Mesendoderm (in vitro differentiated cells): ENCODE results near the gene CHIT1.

Experiments used
- DNase-seq: peaks from one replicate; pipeline ENCODE4 v3.0.0; 2013
- H2AK5ac ChIP-seq: 2 replicates; pipeline ENCODE4 v1.6.1; 2013; ENCODE audit warnings: low read length, inconsistent platforms
- H2BK120ac ChIP-seq: 2 replicates; pipeline ENCODE4 v1.6.1; 2013; ENCODE audit warnings: low read depth, mild to moderate bottlenecking, low read length, moderate library complexity, mixed read lengths
- H2BK15ac ChIP-seq: replicated peaks from 2 replicates; pipeline ENCODE4 v1.6.1; 2013; ENCODE audit warnings: low read depth, mild to moderate bottlenecking, moderate library complexity
- H2BK5ac ChIP-seq: 2 replicates; pipeline ENCODE4 v1.6.1; 2013; ENCODE audit warnings: low read length, inconsistent platforms
- H3K18ac ChIP-seq: 2 replicates; pipeline ENCODE4 v1.6.1; 2013; ENCODE audit warnings: mild to moderate bottlenecking, low read length, mixed read lengths
- H3K23ac ChIP-seq: one replicate; pipeline ENCODE4 v1.6.1; 2013; ENCODE audit warnings: low read length
- H3K27ac ChIP-seq: 2 replicates; pipeline ENCODE4 v1.5.1; 2013; ENCODE audit warnings: low read depth, mild to moderate bottlenecking, inconsistent platforms, low read length, moderate library complexity
- H3K27me3 ChIP-seq: 2 replicates; pipeline ENCODE4 v1.6.1; 2013; ENCODE audit warnings: low read length, control low read depth, mild to moderate bottlenecking, inconsistent platforms; ENCODE audit not compliant: insufficient read depth, poor library complexity
- H3K36me3 ChIP-seq: 2 replicates; pipeline ENCODE4 v1.6.1; 2013; ENCODE audit warnings: low read length, inconsistent platforms; ENCODE audit not compliant: control insufficient read depth, insufficient read depth
- H3K4ac ChIP-seq: one replicate; pipeline ENCODE4 v1.6.1; 2013; ENCODE audit warnings: low read depth, mild to moderate bottlenecking, low read length, moderate library complexity
- H3K4me1 ChIP-seq: 2 replicates; pipeline ENCODE4 v1.6.1; 2013; ENCODE audit warnings: low read depth, low read length, inconsistent platforms; ENCODE audit not compliant: control insufficient read depth
- H3K4me2 ChIP-seq: 2 replicates; pipeline ENCODE4 v1.6.1; 2013; ENCODE audit warnings: low read length
- H3K4me3 ChIP-seq: 2 replicates; pipeline ENCODE4 v1.5.1; 2013; ENCODE audit warnings: mild to moderate bottlenecking, low read length
- H3K56ac ChIP-seq: one replicate; pipeline ENCODE4 v1.6.1; 2013; ENCODE audit warnings: low read length
- H3K79me1 ChIP-seq: 2 replicates; pipeline ENCODE4 v1.6.1; 2013; ENCODE audit warnings: low read length, inconsistent platforms
- H3K79me2 ChIP-seq: 2 replicates; pipeline ENCODE4 v1.6.1; 2013; ENCODE audit warnings: mild to moderate bottlenecking, low read length; ENCODE audit not compliant: control insufficient read depth, insufficient read depth
- H3K9ac ChIP-seq: 2 replicates; pipeline ENCODE4 v1.6.1; 2013; ENCODE audit warnings: low read length, inconsistent platforms
- H4K5ac ChIP-seq: one replicate; pipeline ENCODE4 v1.6.1; 2013; ENCODE audit warnings: low read length
- H4K8ac ChIP-seq: one replicate; pipeline ENCODE4 v1.6.1; 2013; ENCODE audit warnings: low read depth, mild to moderate bottlenecking, control low read depth, low read length, moderate library complexity
- WGBS: extraction: QIAGEN DNeasy Blood & Tissue Kit; methylation state at CpG from one replicate; pipeline ENCODE4 v1.1.7; 2013; ENCODE audit warnings: low lambda C conversion rate, missing lambda C conversion rate; ENCODE audit not compliant: insufficient coverage; ENCODE audit errors: extremely low coverage; 5-methylcytosine and 5-hydroxymethylcytosine counted together

Gene CHIT1

GRCh38 chr1:203189951-203190352, 39.5 kb downstream of the CHIT1 start:
- H3K23ac ChIP-seq: no peak overlapping the region
- H3K79me2 ChIP-seq: no peaks in the 10 kb centered on the region
- no peak overlapping the region for H3K9ac ChIP-seq
- no peaks in the 10 kb centered on the region for H3K79me1 ChIP-seq
- no peak for DNase-seq
- H4K5ac ChIP-seq: no peak overlapping the region
- no peak overlapping the region for H4K8ac ChIP-seq
- no peaks in the 10 kb centered on the region for H3K36me3 ChIP-seq
- no peak overlapping the region for H3K27ac ChIP-seq
- no peaks in the 10 kb centered on the region for H3K27me3 ChIP-seq
- no peak overlapping the region for H2BK120ac ChIP-seq
- H3K4me1 ChIP-seq: peaks cover 11% of the 10 kb centered on the region
- H3K4ac ChIP-seq: no peak overlapping the region
- no peak overlapping the region for H3K18ac ChIP-seq
- no peak overlapping the region for H2BK15ac ChIP-seq
- no peak overlapping the region for H3K4me2 ChIP-seq
- H3K4me3 ChIP-seq: no peak overlapping the region
- no peak overlapping the region for H3K56ac ChIP-seq
- H2BK5ac ChIP-seq: no peak overlapping the region
- WGBS: no CpG with 5 or more reads among the region's 7 CpGs
- no peak overlapping the region for H2AK5ac ChIP-seq

- H2BK5ac ChIP-seq: no peak overlapping the region
- no peaks in the 10 kb centered on the region for H3K79me1 ChIP-seq
- no peak overlapping the region for H4K8ac ChIP-seq
- no peak overlapping the region for H3K9ac ChIP-seq
- no peak overlapping the region for H2AK5ac ChIP-seq
- H3K23ac ChIP-seq: no peak overlapping the region
- no peak overlapping the region for H2BK15ac ChIP-seq
- H4K5ac ChIP-seq: no peak overlapping the region
- no peak overlapping the region for H3K27ac ChIP-seq
- no peak overlapping the region for H3K4me3 ChIP-seq
- no peaks in the 10 kb centered on the region for H3K79me2 ChIP-seq
- H3K56ac ChIP-seq: no peak overlapping the region
- no peak overlapping the region for H2BK120ac ChIP-seq
- H3K4ac ChIP-seq: no peak overlapping the region
- WGBS: no CpG with 5 or more reads among the region's 4 CpGs
- no peak overlapping the region for H3K4me2 ChIP-seq
- H3K27me3 ChIP-seq: no peaks in the 10 kb centered on the region
- no peaks in the 10 kb centered on the region for H3K36me3 ChIP-seq
- no peak for DNase-seq
- peaks cover 11% of the 10 kb centered on the region for H3K4me1 ChIP-seq
- no peak overlapping the region for H3K18ac ChIP-seq
Observed at GRCh38 chr1:203188686-203189232, 40.7 kb downstream of the CHIT1 start.

- Histone ChIP-seq H3K4me1 (peaks cover 11% of the 10 kb centered on the region), H3K79me1 (no peaks in the 10 kb centered on the region), H3K4ac (no peak overlapping the region), H3K36me3 (no peaks in the 10 kb centered on the region), H3K18ac (no peak overlapping the region), H2BK5ac (no peak overlapping the region), H3K56ac (no peak overlapping the region), H2BK120ac (no peak overlapping the region), H3K9ac (no peak overlapping the region), H3K23ac (no peak overlapping the region), H3K27ac (no peak overlapping the region), H3K4me2 (no peak overlapping the region), H2BK15ac (no peak overlapping the region), H4K5ac (no peak overlapping the region), H4K8ac (no peak overlapping the region), H3K4me3 (no peak overlapping the region), H3K79me2 (no peaks in the 10 kb centered on the region), H3K27me3 (no peaks in the 10 kb centered on the region), H2AK5ac (no peak overlapping the region)
- DNase-seq: no peak
- no CpG with 5 or more reads among the region's 3 CpGs for WGBS
Observed at GRCh38 chr1:203187689-203188264, 41.7 kb downstream of the CHIT1 start.

GRCh38 chr1:203187304-203187685, 42.2 kb downstream of the CHIT1 start:
- Histone ChIP-seq H3K79me1 (no peaks in the 10 kb centered on the region), H3K27me3 (no peaks in the 10 kb centered on the region), H3K18ac (no peak overlapping the region), H3K4me3 (no peak overlapping the region), H3K27ac (no peak overlapping the region), H4K5ac (no peak overlapping the region), H2BK5ac (no peak overlapping the region), H3K9ac (no peak overlapping the region), H3K56ac (no peak overlapping the region), H3K4me2 (no peak overlapping the region), H3K4me1 (peaks cover 11% of the 10 kb centered on the region), H3K79me2 (no peaks in the 10 kb centered on the region), H3K23ac (no peak overlapping the region), H3K4ac (no peak overlapping the region), H4K8ac (no peak overlapping the region), H2BK15ac (no peak overlapping the region), H2BK120ac (no peak overlapping the region), H2AK5ac (no peak overlapping the region), H3K36me3 (no peaks in the 10 kb centered on the region)
- WGBS: no CpG with 5 or more reads among the region's 7 CpGs
- DNase-seq: no peak

GRCh38 chr1:203186446-203187303, 42.8 kb downstream of the CHIT1 start, which contains the start of gene CHI3L1:
CHI3L1 (minus strand) TSS chr1:203186704; CDS start chr1:203186623, 81 bp downstream.
- H2AK5ac ChIP-seq: peak within 1 kb of the TSS; percentile 46
- no peak within 1 kb of the TSS for H2BK5ac ChIP-seq
- H3K18ac ChIP-seq: peak within 1 kb of the TSS; percentile 25
- no peak within 1 kb of the TSS for H4K5ac ChIP-seq
- H3K23ac ChIP-seq: peak within 1 kb of the TSS; percentile 60
- H3K27ac ChIP-seq: no peak within 1 kb of the TSS
- peaks cover 11% of the 10 kb centered on the region for H3K4me1 ChIP-seq
- H3K56ac ChIP-seq: peak within 1 kb of the TSS; percentile 25
- H3K4me3 ChIP-seq: no peak within 1 kb of the TSS
- no CpG with 5 or more reads among the region's 14 CpGs for WGBS
- peak; percentile 47 for DNase-seq
- H4K8ac ChIP-seq: no peak within 1 kb of the TSS
- no peaks in the 10 kb centered on the region for H3K79me2 ChIP-seq
- H2BK120ac ChIP-seq: no peak within 1 kb of the TSS
- no peaks in the 10 kb centered on the region for H3K36me3 ChIP-seq
- H3K27me3 ChIP-seq: no peaks in the 10 kb centered on the region
- H3K79me1 ChIP-seq: no peaks in the 10 kb centered on the region
- no peak within 1 kb of the TSS for H3K4ac ChIP-seq
- H2BK15ac ChIP-seq: peak within 1 kb of the TSS; percentile 15
- H3K9ac ChIP-seq: peak within 1 kb of the TSS; percentile 27
- no peak within 1 kb of the TSS for H3K4me2 ChIP-seq
